ENCODE measurements around the gene STX18. TPM values are rescaled to one million over a fixed set of nuclear protein-coding genes. Genes with fewer than 3 reads are reported as not detected.

STX18 gene
- total and polyA plus RNA-seq, 2 donors (not counting 1 experiment from before 2014, with no cell fraction given), result 27.4 to 28.2 TPM

GRCh38 chr4:4407299-4408131 lies 134.3 kb downstream of the STX18 start:
- Histone ChIP-seq H3K79me2 (ENCODE audit: control insufficient read depth, insufficient read depth, low read length) (no peaks in the 10 kb centered on the region), H3K9me3 (ENCODE audit: control insufficient read depth, insufficient read depth, low read depth, low read length) (no peaks in the 10 kb centered on the region), H2AFZ (ENCODE audit: low read length) (no peak overlapping the region), H3K4me2 (ENCODE audit: extremely low read depth, insufficient read depth, low read length) (no peak overlapping the region), H3K4me3 (replicated peaks in 1 of 4; ENCODE audit: control extremely low read depth in 1 of 4, insufficient read depth in 1 of 4, low read depth in 3 of 4, low read length in 4 of 4) (no peak overlapping the region), H3K4me1 (ENCODE audit: control insufficient read depth, extremely low read depth, insufficient read depth, low read length) (no peaks in the 10 kb centered on the region), H3K36me3 (ENCODE audit: control insufficient read depth, insufficient read depth, low read length) (no peaks in the 10 kb centered on the region), H3K27ac (ENCODE audit: insufficient read depth, low read length) (no peak overlapping the region), H3K27me3 (ENCODE audit: control insufficient read depth, insufficient read depth, low read length) (no peaks in the 10 kb centered on the region), H4K20me1 (ENCODE audit: control insufficient read depth, extremely low read depth, insufficient read depth, low read length) (no peaks in the 10 kb centered on the region), H3K9ac (ENCODE audit: insufficient read depth, low read length) (no peak overlapping the region)
- DNase-seq (ENCODE audit: low read depth in 2 of 2), result no peak
- TF ChIP-seq CTCF (conservative IDR thresholded peaks at IDR 0.05 in 1 of 2, IDR thresholded peaks at IDR 0.05 in 1 of 2; ENCODE audit: low read depth in 1 of 2, low read length in 2 of 2) (no peak), EZH2 (IDR thresholded peaks at IDR 0.05; ENCODE audit: low read length, missing control alignments) (no peak)

GRCh38 chr4:4406455-4407298 lies 135.2 kb downstream of the STX18 start:
- no peak for DNase-seq (ENCODE audit: low read depth in 2 of 2)
- no peaks in the 10 kb centered on the region for H4K20me1 ChIP-seq (ENCODE audit: control insufficient read depth, extremely low read depth, insufficient read depth, low read length)
- H3K4me3 ChIP-seq (replicated peaks in 1 of 4; ENCODE audit: control extremely low read depth in 1 of 4, insufficient read depth in 1 of 4, low read depth in 3 of 4, low read length in 4 of 4), result no peak overlapping the region

More at GRCh38 chr4:4406455-4407298, 135.2 kb downstream of the STX18 start:
- Histone ChIP-seq H3K4me2 (ENCODE audit: extremely low read depth, insufficient read depth, low read length) (no peak overlapping the region), H3K9ac (ENCODE audit: insufficient read depth, low read length) (no peak overlapping the region), H3K27me3 (ENCODE audit: control insufficient read depth, insufficient read depth, low read length) (no peaks in the 10 kb centered on the region), H3K9me3 (ENCODE audit: control insufficient read depth, insufficient read depth, low read depth, low read length) (no peaks in the 10 kb centered on the region), H3K79me2 (ENCODE audit: control insufficient read depth, insufficient read depth, low read length) (no peaks in the 10 kb centered on the region), H3K27ac (ENCODE audit: insufficient read depth, low read length) (no peak overlapping the region), H3K36me3 (ENCODE audit: control insufficient read depth, insufficient read depth, low read length) (no peaks in the 10 kb centered on the region), H2AFZ (ENCODE audit: low read length) (no peak overlapping the region), H3K4me1 (ENCODE audit: control insufficient read depth, extremely low read depth, insufficient read depth, low read length) (no peaks in the 10 kb centered on the region)
- TF ChIP-seq CTCF (conservative IDR thresholded peaks at IDR 0.05 in 1 of 2, IDR thresholded peaks at IDR 0.05 in 1 of 2; ENCODE audit: low read depth in 1 of 2, low read length in 2 of 2) (no peak), EZH2 (IDR thresholded peaks at IDR 0.05; ENCODE audit: low read length, missing control alignments) (no peak)
